ENCODE data around the gene RANBP2. TPM values are rescaled to one million over a fixed set of nuclear protein-coding genes. Genes with fewer than 3 reads are reported as not detected.
"Not testable (repeated sequence)": the region's sequence is repeated elsewhere in the genome, so short reads cannot be mapped to it uniquely, and the experiment has no call there.

RANBP2 gene
- total RNA-seq, 1 donor from 2014 or later: 48.3 TPM

GRCh38 chr2:108766671-108767070, 47.4 kb downstream of the RANBP2 start:
- DNase-seq; ATAC-seq; intact Hi-C loops (cut with micrococcal nuclease): not testable (repeated sequence)

- DNase-seq; ATAC-seq; intact Hi-C loops (cut with micrococcal nuclease): not testable (repeated sequence)
Observed at GRCh38 chr2:108767859-108768258, 48.6 kb downstream of the RANBP2 start.

GRCh38 chr2:108776475-108776874, 57.2 kb downstream of the RANBP2 start:
- intact Hi-C loops (cut with micrococcal nuclease): no loop called here
- ATAC-seq (no peak), DNase-seq (no peak)

GRCh38 chr2:108778857-108779256, 59.6 kb downstream of the RANBP2 start:
- ATAC-seq: no peak
- intact Hi-C loops (cut with micrococcal nuclease): no loop called here
- DNase-seq: no peak

- no peak for ATAC-seq
- intact Hi-C loops (cut with micrococcal nuclease): no loop called here
Observed at GRCh38 chr2:108786008-108786353, 66.7 kb downstream of the RANBP2 start.

GRCh38 chr2:108786354-108787215, 67.3 kb downstream of the RANBP2 start, which contains the start of gene CCDC138:
Gene CCDC138 (plus strand): TSS chr2:108786771. CDS start chr2:108786823, 52 bp downstream.
- intact Hi-C loops (cut with micrococcal nuclease): no loop called here
- DNase-seq: peak; percentile 94
- ATAC-seq: peak; percentile 99

More at GRCh38 chr2:108786008-108786353, 66.7 kb downstream of the RANBP2 start:
- DNase-seq: no peak

GRCh38 chr2:108787216-108787541, 67.9 kb downstream of the RANBP2 start:
- ATAC-seq: no peak
- intact Hi-C loops (cut with micrococcal nuclease): no loop called here
- no peak for DNase-seq

GRCh38 chr2:108803045-108803736, 83.9 kb downstream of the RANBP2 start:
- ATAC-seq (no peak), DNase-seq (no peak)
- intact Hi-C loops (cut with micrococcal nuclease): no loop called here

GRCh38 chr2:108805032-108805431, 85.8 kb downstream of the RANBP2 start:
- ATAC-seq (no peak), DNase-seq (no peak)
- intact Hi-C loops (cut with micrococcal nuclease): no loop called here

GRCh38 chr2:108805782-108806181, 86.5 kb downstream of the RANBP2 start:
- ATAC-seq: no peak
- no peak for DNase-seq
- intact Hi-C loops (cut with micrococcal nuclease): no loop called here

- intact Hi-C loops (cut with micrococcal nuclease): no loop called here
- DNase-seq (no peak), ATAC-seq (no peak)
Observed at GRCh38 chr2:108806371-108807113, 87.3 kb downstream of the RANBP2 start.

- intact Hi-C loops (cut with micrococcal nuclease): no loop called here
- DNase-seq: no peak
- ATAC-seq: no peak
Observed at GRCh38 chr2:108809936-108810335, 90.7 kb downstream of the RANBP2 start.

- ATAC-seq (no peak), DNase-seq (no peak)
- intact Hi-C loops (cut with micrococcal nuclease): no loop called here
Observed at GRCh38 chr2:108810993-108811957, 92.0 kb downstream of the RANBP2 start.

GRCh38 chr2:108813732-108814131, 94.5 kb downstream of the RANBP2 start:
- intact Hi-C loops (cut with micrococcal nuclease): no loop called here
- ATAC-seq (no peak), DNase-seq (no peak)

GRCh38 chr2:108820482-108820881, 101.2 kb downstream of the RANBP2 start:
- intact Hi-C loops (cut with micrococcal nuclease): no loop called here
- no peak for DNase-seq
- no peak for ATAC-seq

GRCh38 chr2:108823286-108823685, 104.0 kb downstream of the RANBP2 start:
- ATAC-seq: no peak
- intact Hi-C loops (cut with micrococcal nuclease): no loop called here

GRCh38 chr2:108824316-108825070, 105.2 kb downstream of the RANBP2 start:
- no peak for ATAC-seq
- intact Hi-C loops (cut with micrococcal nuclease): no loop called here
- no peak for DNase-seq

More at GRCh38 chr2:108823286-108823685, 104.0 kb downstream of the RANBP2 start:
- DNase-seq: no peak

GRCh38 chr2:108825254-108825653, 106.0 kb downstream of the RANBP2 start:
- no peak for DNase-seq
- intact Hi-C loops (cut with micrococcal nuclease): no loop called here
- no peak for ATAC-seq
